ENCODE data around the gene C12orf60.
"Not testable (repeated sequence)": the region's sequence is repeated elsewhere in the genome, so short reads cannot be mapped to it uniquely, and the experiment has no call there.

Gene C12orf60, protein sequence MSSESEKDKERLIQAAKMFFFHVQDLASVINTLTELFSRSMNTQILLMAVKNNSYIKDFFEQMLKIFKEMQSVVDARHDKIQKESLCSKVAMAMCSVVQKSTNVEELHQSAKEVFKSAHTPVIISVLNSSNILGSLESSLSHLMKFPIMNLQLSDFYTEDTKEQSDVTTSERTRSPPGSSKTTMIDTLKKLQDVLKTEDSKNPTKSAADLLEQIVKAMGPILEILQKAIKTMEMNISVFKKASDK

DNA sequence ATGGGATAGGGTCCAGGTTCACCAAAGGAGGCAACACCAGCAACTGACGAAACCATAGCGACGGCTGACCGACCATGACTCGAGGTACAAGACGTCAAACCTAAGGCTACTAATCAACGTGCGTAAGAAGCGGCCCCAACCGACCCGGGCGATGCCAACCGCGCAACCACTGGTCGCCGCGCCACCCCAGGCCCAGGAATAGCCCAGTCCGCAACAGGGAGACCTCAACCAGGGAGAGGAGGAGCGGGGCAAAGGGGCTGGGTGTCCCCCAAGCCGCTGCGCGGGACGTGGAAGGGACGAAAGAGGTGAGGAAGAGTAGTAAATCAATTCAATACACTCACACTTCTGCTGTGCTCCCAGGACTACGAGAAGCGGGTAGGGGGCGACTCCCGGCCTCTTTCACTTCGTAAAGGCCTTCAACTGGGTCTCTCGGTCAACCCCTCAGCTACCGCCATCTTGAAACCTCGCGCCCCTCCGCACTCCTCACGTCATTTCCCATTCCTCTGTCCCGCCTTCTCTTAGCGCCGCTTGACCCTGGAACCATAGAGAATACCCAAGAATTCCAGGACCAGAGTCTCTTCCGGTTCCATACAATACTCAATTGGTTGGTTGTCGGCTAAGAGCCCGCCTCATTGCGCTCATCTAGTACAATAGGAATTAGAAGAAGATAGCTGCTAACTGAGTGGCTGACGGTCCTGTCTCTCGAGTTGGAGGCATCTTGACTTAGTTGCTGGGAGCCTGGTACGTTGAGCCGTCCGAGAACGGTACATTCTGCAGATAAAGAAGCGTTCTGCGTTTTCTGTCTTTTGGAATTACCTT lies at the start of gene C12orf60, which contains the start of gene WBP11:
TSS of gene C12orf60 (plus strand) at position 660 of the 819 bp plus-strand sequence. CDS start 19,266 bp downstream, outside the sequence.
TSS of gene WBP11 (minus strand) at position 468 of the 819 bp plus-strand sequence. CDS start 2,095 bp downstream, outside the sequence.
- DNase-seq, result peak; percentile 72

DNA sequence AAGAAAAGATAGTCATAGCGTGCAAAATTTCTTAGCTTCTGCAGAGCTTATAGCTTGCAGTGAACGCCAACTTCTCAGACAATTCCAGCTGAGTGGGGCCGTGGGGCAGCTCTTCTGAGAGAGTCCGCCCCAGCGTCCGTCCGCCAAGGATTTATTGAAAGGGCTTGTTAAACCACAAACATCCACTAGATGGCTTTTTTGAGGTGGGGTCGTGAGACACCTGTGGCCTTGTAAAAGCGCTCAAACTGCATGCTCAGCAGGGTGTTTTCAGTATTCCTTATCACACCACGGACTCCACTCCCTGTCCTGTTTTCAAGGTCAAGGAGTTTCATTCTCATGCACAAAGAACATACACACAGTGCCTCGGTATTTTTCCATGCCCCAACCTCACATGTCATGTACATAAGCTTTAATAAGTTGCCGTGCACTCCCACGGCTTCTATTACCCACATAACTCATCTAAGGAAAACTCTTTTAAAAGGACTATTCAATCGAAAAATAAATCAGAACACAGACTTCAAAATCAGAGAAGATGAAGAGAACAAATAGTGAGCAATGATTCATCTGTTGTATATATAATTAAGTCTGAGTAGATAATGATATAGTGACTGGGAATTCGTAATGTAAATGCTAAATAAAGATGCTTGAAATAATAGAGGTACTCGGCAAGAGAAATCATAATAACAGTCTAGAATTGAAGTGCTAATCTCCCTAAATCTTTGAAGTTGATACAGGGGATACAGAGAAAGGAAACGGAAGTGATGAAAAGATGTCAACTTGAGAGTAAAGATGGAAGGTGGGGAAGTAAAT lies 46.9 kb upstream of the C12orf60 start:
- DNase-seq, result no peak

DNA sequence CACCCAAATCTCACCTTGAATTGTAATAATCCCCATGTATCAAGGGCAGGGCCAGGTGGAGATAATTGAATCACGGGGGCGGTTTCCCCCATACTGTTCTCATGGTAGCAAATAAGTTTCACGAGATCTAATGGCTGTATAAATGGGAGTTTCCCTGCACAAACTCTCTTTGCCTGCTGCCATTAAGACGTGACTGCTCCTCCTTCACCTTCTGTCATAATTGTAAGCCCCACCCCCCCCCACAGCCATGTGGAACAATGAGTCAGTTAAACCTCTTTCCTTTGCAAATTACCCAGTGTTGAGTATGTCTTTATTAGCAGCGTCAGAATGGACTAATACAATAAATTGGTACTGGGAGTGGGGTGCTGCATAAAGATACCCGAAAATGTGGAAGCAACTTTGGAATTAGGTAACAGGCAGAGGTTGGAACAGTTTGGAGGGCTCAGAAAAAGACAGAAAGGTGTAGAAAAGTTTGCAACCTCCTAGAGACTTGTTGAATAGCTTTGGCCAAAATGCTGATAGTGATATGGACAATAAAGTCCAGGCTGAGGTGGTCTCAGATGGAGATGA lies 43.7 kb upstream of the C12orf60 start:
- DNase-seq, result not testable (repeated sequence)

DNA sequence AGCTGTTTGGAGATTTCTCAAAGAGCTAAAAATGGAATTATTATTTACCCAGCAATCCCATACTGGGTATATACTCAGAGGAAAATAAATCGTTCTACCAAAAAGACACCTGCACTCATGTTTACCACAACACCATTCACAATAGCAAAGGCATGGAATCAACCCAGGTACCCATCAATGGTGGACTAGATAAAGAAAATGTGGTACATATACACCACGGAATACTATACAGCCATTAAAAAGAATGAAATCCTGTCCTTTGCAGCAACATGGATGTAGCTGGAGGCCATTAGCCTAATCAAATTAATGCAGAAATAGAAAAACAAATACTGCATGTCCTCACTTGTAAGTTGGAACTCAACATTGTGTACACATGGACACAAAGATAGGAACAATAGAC lies 38.1 kb upstream of the C12orf60 start:
- DNase-seq, result no peak

DNA sequence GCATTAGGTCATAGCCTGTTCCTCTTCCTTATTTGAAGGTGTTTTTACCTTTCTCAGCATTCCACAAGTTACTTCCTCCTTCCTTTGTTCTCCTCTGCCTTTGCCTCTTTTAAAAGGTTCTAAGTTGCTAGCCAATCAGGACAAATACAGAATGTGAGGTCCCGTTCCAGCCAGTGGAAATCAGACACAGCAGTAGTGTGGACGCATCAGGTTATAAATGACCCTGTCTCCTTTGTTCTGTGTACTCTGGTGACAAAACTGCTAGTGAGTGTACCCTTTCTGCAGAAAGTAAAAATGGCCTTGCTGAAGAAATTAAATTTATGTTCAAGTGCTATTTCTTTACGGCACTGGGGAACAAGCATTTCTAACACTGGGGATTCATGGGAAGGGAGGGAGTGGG lies 37.5 kb upstream of the C12orf60 start:
- DNase-seq, result not testable (repeated sequence)

DNA sequence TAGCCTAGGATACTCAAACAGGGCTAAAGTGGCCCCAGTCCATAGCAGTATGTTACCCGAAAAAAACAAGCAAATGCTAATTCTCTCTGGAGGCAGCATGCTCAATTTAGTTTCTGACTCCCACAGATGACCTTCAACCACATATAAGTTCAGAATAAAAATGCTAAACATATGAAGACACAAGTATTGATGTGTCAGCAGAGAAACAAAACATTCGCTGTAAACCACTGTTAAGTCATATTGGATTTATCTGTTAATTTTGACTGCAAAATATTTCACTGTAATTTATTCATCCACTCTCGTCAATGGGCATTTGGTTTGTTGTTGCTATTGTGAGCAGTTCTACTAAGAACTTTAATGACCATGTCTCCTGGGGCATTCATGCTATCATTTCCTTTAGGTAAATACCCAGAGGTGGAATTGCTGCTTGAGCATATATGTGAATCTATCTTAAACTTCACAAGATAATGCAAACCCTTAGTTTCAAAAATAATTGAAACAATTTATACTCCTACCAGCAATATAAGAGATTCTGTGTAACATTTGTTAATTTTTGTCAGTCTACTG lies 36.7 kb upstream of the C12orf60 start:
- no peak for DNase-seq

DNA sequence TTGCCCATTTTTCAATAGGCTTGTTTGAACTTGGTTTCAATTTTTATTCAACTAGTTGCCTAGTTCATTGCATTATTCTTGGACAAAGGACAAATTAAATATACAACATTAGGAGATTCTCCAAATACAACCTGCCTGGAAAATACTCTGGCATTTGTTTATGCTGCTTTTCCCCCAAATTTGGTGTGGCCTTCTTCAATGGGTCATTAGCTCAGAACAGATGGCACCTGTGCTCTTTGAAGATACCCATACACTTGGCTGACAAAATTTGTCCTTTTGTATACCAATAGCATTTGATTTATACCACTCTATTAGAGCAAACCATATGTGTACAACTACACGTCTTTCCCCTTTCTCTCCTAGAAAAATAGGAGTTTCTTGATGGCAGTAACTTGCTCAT lies 35.9 kb upstream of the C12orf60 start:
- DNase-seq, result no peak

DNA sequence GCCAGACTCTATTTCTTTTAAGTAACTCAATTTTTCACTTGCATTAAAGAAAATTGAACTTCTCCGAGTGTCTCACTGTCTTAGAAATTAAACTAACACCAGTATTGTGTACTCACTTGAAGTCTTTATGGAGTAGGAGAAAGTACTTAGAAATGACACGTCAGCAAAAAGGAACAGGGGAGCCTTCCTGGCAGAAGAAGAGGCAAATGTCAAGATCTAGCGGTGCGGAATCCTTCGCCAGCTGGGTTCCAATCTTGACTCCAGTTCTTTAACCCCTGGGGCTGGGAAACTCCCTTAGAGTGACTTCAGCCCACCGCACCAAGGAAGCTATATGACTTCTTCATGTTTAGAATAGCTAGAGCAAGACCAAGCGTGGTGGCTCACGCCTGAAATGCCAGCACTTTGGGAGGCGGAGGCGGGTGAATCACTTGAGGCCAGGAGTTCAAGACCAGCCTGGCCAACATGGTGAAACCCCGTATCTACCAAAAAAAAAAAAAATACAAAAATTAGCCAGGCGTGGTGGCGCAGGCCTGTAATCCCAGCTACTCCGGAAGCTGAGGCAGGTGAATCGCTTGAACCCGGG lies 34.6 kb upstream of the C12orf60 start:
- no peak for DNase-seq

DNA sequence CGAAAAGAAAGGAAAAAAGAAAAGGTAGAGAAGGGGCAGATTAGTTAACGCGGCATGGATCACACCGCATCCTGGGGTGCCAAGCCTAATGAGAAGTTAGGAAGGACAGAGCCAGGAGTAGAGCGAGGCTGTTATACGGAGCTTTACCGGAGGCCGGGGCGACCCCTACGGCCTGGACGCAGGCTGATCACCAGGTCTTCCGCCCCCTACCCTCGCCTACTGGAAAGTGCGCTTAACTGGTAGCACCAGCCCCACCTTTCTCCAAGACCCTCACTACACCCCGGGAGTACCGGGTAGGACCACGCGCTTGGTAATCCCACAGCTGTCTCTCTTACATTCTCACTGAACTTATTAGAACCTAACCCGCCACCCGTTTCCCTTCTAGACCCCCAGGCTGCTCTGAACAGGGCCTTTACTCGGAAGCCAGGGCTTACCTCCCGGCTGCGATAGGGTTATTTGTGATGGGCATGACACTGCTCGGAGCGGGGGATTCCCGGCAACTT lies 34.0 kb upstream of the C12orf60 start:
- no peak for DNase-seq

DNA sequence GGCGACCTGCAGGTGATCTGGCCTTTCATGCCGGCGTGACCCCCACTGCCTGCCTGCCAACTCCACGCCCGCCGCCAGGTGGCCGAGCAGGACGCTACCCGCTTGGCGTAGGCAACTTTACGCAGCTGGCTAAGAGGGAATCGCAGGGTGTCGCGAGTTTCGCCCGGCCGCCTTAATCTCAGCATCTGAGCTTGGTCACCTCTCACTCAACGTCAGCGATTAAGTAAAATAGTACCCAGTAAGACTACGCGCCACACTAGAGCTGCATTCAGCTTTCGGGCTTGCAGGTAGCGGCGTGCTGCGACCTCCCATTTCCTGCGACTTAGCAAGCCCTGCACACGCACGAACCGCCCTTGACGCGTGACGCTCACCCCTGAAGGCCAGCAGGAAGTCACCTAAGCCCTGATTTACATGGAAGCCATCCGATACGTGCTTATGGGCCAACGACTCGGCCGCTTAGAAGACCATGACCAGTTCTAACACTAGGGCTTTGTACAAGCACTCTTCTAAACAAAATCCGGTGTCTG lies 33.4 kb upstream of the C12orf60 start:
- peak; percentile 51 for DNase-seq

DNA sequence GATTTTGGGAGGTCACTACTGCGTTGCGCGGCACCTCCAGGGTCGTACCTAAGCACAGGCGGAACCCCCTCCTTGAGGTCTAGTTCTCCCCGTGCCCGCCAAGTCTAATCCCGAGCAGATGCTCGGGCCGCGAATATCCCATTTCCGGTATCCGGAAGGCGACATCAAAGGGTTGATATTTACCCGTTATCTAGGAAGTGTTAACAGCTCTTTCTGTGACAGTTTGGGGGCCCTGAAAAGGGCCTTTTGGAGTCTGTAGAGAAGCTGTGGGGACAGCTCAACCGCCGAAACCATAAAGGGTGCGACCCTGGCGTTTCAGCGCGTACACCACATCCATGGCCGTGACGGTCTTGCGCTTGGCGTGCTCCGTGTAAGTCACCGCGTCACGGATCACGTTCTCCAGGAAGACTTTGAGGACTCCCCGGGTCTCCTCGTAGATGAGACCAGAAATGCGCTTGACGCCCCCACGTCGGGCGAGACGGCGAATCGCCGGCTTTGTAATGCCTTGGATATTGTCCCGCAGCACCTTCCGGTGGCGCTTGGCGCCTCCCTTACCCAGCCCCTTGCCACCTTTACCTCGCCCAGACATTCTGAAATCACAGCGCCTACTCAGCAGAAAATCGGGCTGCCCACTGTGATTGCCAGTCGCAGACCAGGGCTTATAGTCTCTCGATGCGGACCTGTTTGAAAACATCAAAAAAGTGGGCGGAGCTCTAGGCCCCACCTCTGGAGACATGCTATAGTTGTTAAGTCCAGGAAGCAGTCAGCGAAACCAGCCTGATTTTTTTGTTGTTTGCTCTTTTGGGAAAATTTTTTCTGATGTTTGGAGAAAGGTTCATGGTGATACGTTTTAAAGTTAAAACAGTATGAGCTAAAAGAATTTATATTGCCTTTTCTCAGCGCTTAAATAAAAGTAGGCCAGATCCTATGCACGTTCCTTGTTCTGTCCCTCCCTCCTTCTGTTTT lies 32.7 kb upstream of the C12orf60 start:
- peak; percentile 80 for DNase-seq

DNA sequence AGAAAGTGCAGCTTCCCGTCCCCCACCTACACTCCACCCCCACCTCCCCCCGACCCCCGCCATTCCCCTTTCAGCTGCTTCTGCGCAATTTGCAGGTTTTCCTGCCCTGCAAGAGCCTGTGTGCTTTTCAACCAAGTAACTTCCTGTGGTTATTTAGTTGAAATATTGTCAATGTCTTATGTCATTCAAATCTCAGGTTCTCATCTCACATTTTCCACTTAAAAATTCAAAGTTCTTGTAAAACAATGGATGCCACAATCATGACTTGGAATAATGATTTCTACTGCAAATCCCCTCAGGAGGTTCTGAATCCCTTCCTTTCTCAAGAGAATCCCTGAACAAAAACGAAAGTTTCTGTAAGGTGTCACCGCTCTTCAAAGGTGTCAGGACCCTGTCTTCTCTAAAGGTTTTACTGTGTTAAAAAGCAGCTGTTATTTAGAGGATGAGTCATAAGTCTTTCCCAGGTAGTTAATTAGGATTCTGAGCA lies 31.8 kb upstream of the C12orf60 start:
- DNase-seq, result no peak

DNA sequence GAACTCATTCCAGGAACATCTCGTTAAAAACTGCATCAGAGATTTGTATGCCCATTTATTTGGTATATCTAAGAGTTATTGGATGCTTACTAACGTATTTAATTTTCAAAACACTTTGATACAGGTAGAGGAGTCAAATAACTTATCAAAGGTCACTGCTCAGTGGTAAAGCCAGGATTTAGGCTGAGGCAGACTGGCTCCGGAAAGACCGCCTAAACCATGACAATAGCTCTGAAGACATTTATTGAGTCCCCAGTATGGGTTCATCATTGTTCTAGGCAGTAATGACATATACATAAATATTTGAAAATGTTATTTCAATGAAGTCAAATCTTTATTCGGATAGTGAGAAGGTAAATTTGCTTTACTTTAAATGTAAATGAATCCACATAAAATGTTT lies 30.5 kb upstream of the C12orf60 start:
- no peak for DNase-seq

DNA sequence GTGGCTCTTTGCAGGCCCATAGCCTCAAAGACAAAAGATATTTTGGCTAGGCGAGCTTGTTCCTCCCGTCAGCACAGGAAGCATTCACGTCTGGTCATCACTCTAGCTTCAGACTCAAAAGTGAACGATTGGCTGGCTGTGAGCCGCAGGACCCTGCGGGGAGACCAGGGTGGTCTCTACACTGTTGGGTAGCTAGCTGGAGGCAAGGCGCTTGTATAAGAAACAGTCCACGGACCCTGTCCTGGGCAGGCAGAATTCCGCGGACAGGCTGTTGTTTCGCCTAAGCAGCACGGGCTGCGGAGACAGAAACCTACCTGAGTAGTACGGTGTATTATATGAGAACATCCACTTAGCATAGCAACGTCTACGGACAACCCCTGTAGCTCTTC lies 29.8 kb upstream of the C12orf60 start:
- DNase-seq, result no peak

DNA sequence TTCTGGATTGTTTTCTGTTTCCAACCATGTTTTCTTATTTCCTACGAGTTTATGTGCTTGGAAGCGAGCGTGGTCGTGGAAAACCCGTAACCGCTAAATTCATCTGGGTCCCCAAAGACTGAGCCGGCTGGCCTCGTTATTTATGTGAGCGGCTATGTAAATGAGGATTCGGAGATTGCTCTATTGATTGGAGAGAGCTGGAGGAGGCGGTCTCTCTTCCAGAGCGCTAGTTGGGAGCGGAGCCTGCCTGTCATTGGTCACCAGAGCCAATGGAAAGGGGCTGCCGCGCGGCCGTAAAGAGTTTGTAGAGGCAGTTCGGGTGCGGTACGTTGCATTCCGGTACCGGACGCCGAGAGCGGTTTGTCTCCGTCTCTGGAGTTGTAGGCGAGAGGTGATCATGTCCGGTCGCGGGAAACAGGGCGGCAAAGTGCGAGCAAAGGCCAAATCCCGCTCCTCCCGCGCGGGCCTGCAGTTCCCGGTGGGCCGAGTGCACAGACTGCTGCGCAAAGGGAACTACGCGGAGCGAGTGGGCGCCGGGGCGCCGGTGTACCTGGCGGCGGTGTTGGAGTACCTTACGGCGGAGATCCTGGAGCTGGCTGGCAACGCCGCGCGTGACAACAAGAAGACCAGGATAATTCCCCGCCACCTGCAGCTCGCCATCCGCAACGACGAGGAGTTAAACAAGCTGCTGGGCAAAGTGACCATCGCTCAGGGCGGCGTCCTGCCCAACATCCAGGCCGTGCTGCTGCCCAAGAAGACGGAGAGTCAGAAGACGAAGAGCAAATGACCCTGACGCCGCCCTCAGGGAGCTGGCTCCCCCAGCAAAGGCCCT lies 29.2 kb upstream of the C12orf60 start:
- peak; percentile 34 for DNase-seq

DNA sequence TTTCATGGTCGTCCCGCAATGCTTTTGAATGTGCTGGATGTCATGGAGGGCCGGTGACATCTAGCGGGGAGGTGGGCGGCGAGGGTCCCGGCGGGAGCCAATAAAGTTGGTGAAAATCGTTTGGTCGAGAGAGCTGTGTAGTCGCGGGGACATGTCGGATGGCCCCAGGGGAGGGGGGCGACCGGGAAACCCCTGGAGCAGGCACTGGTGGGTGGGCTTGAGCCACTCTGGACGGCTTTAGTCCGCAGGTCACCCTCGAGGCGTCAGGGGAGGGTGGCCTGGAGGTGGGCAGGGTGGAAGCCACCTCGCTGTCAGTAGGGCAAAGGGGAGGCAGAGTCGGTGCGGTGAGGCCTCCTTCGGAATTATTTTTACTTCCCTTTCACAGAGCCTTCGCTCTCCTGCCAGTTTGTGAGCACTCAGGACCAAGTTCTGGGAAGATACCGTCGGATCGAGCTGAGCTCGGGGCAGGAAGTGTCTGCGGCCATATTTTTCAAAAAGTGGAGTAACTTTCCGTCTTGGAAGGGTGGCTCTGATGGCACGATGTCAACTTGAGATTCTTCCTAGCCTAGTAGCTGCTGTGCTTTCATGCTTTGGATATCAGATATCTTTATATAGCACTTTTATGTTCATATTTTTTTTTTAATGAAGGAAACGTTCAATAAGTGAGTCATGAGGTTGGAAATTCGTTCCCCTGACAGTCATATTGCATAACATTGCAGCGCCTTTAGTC lies 28.4 kb upstream of the C12orf60 start:
- no peak for DNase-seq

DNA sequence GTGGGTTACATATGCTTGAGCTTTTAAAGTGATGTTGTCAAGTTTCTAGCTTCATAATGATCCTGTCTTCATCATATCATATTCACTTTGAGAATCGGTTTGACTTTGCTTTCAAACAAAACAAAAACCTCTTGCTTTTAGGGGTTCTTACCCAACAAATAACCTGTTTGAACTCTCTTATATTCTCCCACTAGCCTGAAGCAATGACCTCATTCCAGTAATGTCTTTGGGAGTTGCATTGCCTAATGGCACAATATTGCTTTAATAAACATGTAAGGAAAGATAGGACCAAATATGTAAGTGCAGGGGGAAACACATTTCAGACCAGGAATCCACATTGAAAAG lies 27.9 kb upstream of the C12orf60 start:
- DNase-seq, result no peak

DNA sequence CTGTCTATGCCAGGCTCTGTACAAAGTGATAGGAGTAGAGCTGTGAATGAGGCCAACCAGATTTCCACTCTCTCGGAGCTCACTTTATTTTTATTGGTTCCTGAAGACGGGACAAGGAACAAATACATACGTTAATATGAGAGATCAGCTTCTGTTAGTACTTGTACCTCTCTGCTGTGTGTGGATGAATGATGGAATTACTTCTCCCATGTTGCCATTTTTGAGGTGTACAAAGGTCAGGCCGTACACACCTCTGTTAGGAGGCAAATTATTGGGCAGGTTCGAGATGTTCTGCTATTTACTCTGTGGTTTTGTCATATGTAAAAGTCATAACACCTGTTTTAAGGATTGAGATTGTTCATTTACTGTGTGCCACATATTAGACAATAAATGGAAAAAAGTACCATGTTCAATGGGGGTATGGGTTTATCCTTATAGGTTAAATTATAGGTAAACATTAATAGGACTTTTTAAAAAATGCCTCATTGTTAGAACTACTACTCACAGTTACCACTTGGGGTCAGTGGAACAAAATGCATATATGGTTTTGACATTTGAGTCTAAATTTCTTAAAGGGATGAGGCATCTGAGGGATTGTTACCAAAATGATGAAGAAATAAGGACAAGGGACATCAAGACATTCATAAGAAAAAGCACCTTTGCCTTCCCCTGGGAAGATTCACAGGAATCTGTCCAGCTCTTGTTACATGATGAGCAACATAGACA lies 27.1 kb upstream of the C12orf60 start:
- peak; percentile 2 for DNase-seq

Data from KG1 (cell line).